Mucosa of descending colon (tissue), 3 donors: ENCODE measurements around the gene CACNB4. TPM values are rescaled to one million over a fixed set of nuclear protein-coding genes. Genes with fewer than 3 reads are reported as not detected.
"Not testable (repeated sequence)": the region's sequence is repeated elsewhere in the genome, so short reads cannot be mapped to it uniquely, and the experiment has no call there.

Experiments
- ATAC-seq: fragments of 200-7000 bp; cut with Tn5 transposase; one replicate; pipeline ENCODE4 v1.9.1; 2020; ENCODE audit warnings: mild to moderate bottlenecking, moderate library complexity
- DNase-seq, 3 donors: peaks; one replicate each; pipeline ENCODE4 v3.0.0-alpha.2; 2020
- H3K36me3 ChIP-seq: fragments of 200-600 bp; one replicate; pipeline ENCODE4 v1.8.0; 2021; ENCODE audit warnings: low read depth, mild to moderate bottlenecking
- H3K4me1 ChIP-seq: fragments of 200-600 bp; one replicate; pipeline ENCODE4 v1.8.0; 2021; ENCODE audit warnings: low read depth, mild to moderate bottlenecking
- H3K4me3 ChIP-seq: fragments of 200-600 bp; one replicate; pipeline ENCODE4 v1.8.0; 2021; ENCODE audit warnings: mild to moderate bottlenecking
- H3K9me3 ChIP-seq: fragments of 200-600 bp; one replicate; pipeline ENCODE4 v1.8.0; 2021; ENCODE audit warnings: mild to moderate bottlenecking
- CTCF ChIP-seq: fragments of 200-600 bp; IDR thresholded peaks from one replicate; pipeline ENCODE4 v1.8.0; 2022; ENCODE audit warnings: antibody characterized with exemption, mild to moderate bottlenecking
- intact Hi-C, 2 donors: fragments of 100-400 bp; cut with DNase I in 1 of 2; cut with micrococcal nuclease in 1 of 2; formaldehyde crosslinking; loops; one replicate each; pipeline versions ENCODE4 v1.11.0 to v1.11.1; 2022; cut with DNase I, micrococcal nuclease
- total RNA-seq, 3 donors: library from RNA; stranded (reverse); fragmentation: NEBNext Ultra II Directional in 2 of 3; extraction: Animal tissue kit (Norgen Biotek cat#: 25700) in 2 of 3; gene quantifications; one replicate each; pipeline versions ENCODE4 v1.2.1 to v1.2.4, GENCODE V29; 2021 to 2023
- donor health status: DM: no; HTN: no; CAD: no; lungs with moderate emphysema.
- donor health status: DM: no; HTN: no; CAD: no.
- donor health status: DM: no; HTN: yes; CAD: no.

CACNB4 gene
- total RNA-seq, 3 donors from 2014 or later: 1.0 to 1.8 (median 1.4) TPM

- H3K9me3 ChIP-seq: no peaks in the 10 kb centered on the region
- H3K4me3 ChIP-seq: no peak overlapping the region
- intact Hi-C loops: no loop called here
- TF ChIP-seq CTCF: no peak
- ATAC-seq (no peak), DNase-seq (no peak)
- peaks cover 7% of the 10 kb centered on the region for H3K4me1 ChIP-seq
- no peaks in the 10 kb centered on the region for H3K36me3 ChIP-seq
These were observed 3.7 kb downstream of the CACNB4 start for GRCh38 chr2:152095146-152095545.

DNA sequence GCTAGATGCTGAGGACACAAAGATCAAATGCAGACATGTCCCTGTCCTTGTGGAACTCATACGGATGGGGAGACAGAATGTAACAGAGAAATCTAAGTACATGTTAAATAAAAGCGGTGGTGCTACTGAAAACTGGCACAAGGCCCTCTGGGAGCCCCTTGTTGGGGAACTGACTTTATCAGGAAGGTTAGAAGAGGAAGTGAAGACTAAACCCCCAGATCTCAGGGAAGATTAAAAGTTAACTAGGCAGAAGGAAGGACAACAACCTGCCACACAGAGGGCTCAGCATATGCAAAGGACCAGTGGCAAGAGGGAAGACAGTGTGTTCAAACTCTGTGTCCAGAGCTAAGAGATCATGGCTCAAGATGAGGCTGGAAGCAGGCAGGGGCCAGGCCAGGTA, 4.8 kb downstream of the CACNB4 start:
- intact Hi-C loops: no loop called here
- no peak for TF ChIP-seq CTCF
- H3K4me3 ChIP-seq: no peak overlapping the region
- peaks cover under 1% of the 10 kb centered on the region for H3K4me1 ChIP-seq
- no peaks in the 10 kb centered on the region for H3K9me3 ChIP-seq
- ATAC-seq (no peak), DNase-seq (no peak)
- no peaks in the 10 kb centered on the region for H3K36me3 ChIP-seq

DNA sequence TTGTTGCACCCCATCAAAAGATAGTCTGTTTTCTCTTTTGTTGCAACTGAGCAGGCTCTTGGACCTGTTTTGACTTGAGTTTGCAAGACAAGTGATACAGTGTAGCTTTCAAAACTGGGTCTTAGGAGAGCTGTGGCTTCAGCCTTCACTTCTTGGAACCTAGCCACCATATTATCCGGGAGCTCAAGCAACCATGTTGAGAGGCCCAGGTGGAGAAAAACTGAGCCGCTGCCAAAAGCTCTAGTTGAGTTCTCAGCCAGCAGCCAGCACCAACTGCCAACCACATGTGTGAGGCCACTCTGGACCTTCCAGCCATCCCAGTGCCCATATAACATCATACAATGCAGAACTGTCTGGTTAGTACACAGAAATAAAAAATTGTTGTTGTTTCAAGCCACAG, 5.4 kb downstream of the CACNB4 start:
- Histone ChIP-seq H3K4me1 (no peaks in the 10 kb centered on the region), H3K4me3 (no peak overlapping the region), H3K9me3 (no peaks in the 10 kb centered on the region), H3K36me3 (no peaks in the 10 kb centered on the region)
- no peak for ATAC-seq
- intact Hi-C loops: no loop called here
- no peak for TF ChIP-seq CTCF
- DNase-seq: no peak

DNA sequence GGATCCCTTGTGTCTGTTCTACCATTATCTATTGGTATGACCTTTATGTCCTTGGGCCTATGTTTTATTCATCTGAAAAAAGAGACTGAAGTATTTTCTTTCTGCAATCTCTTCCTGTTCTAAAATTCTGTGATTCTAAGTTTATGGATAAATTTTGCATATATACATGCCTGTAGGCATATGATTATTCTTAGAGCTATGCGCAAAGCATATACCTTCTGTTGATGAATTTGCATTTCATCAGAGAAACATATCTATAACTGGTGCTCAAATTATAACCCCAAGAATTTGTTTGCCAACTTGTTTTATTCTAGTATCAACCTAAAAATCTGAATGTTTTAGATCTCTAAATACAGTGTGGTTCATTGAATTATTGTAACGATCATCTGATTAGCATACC, 6.7 kb downstream of the CACNB4 start:
- H3K4me3 ChIP-seq: no peak overlapping the region
- intact Hi-C loops: no loop called here
- no peaks in the 10 kb centered on the region for H3K9me3 ChIP-seq

GRCh38 chr2:152090726-152091125, 8.1 kb downstream of the CACNB4 start:
- H3K4me1 ChIP-seq, intact Hi-C loops, H3K9me3 ChIP-seq, DNase-seq, H3K36me3 ChIP-seq, H3K4me3 ChIP-seq, ATAC-seq: not testable (repeated sequence)

More for the DNA sequence above, 6.7 kb downstream of the CACNB4 start:
- Histone ChIP-seq H3K36me3 (no peaks in the 10 kb centered on the region), H3K4me1 (no peaks in the 10 kb centered on the region)
- DNase-seq (no peak), ATAC-seq (no peak)
- no peak for TF ChIP-seq CTCF

DNA sequence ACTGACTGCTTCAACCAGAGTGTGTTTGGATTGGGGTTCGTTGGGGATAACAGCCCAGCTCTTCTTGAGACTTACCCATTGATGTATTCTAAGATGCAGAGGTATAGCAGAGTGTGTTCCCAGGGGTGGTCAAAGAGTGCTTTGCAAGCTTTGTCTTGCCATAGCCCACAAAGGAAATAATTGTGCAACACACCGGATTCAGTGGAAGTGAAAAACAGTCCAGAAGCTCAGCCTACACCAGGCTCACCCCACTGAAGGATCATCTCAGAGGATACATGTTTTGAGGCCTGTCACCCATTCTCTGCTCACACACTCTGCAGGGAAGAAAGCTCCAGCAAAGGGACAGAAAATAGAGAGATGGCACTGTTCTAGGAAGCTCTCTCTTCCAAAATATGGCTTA, 9.6 kb downstream of the CACNB4 start:
- Histone ChIP-seq H3K4me1 (no peaks in the 10 kb centered on the region), H3K4me3 (no peak overlapping the region), H3K36me3 (no peaks in the 10 kb centered on the region), H3K9me3 (no peaks in the 10 kb centered on the region)
- intact Hi-C loops: no loop called here
- peak in 1 of 3 donors; percentile 4 for DNase-seq
- no peak for TF ChIP-seq CTCF
- peak; percentile 15 for ATAC-seq
